Measurements from ENCODE around the gene RNF212. TPM values are rescaled to one million over a fixed set of nuclear protein-coding genes. Genes with fewer than 3 reads are reported as not detected.

The RNF212 gene
- total and polyA plus RNA-seq, 2 donors = 4.0 to 4.2 TPM

GRCh38 chr4:1030031-1030430, 83.3 kb downstream of the RNF212 start:
- H3K4me3 ChIP-seq (ENCODE audit: low read depth, low read length) = no peak overlapping the region
- H3K4me1 ChIP-seq (ENCODE audit: insufficient read depth) = no peaks in the 10 kb centered on the region
- WGBS = 64% methylated on average over 12 of the region's 12 CpGs
- H3K36me3 ChIP-seq (ENCODE audit: insufficient read depth) = no peaks in the 10 kb centered on the region
- no peak overlapping the region for H3K27ac ChIP-seq (ENCODE audit: low read depth)
- DNase-seq (ENCODE audit: extremely low spot score) = no peak

DNA sequence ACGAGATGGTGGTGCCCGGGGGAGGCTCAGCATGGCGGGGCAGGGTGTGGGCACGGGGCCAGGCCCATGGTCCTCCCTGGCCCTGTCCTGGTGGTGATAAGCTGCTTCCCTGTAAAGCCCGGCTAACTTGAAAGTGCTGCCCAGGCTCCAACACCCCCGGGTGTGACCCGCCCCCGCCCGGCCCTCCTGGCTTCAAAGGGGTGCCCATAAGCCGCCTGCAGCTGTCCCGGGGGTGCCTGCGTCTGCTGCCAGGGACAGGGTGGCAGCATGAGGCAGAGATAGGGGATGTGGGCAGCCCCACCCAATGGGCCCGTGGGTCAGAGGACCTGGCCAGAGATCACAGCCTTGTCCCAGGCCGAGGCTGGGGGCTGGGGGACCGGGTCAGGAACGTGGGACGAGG, 83.8 kb downstream of the RNF212 start:
- WGBS = 74% methylated on average over 17 of the region's 17 CpGs
- Histone ChIP-seq H3K27ac (ENCODE audit: low read depth) (no peak overlapping the region), H3K4me1 (ENCODE audit: insufficient read depth) (no peaks in the 10 kb centered on the region), H3K4me3 (ENCODE audit: low read depth, low read length) (no peak overlapping the region), H3K36me3 (ENCODE audit: insufficient read depth) (peaks cover under 1% of the 10 kb centered on the region)
- no peak for DNase-seq (ENCODE audit: extremely low spot score)

DNA sequence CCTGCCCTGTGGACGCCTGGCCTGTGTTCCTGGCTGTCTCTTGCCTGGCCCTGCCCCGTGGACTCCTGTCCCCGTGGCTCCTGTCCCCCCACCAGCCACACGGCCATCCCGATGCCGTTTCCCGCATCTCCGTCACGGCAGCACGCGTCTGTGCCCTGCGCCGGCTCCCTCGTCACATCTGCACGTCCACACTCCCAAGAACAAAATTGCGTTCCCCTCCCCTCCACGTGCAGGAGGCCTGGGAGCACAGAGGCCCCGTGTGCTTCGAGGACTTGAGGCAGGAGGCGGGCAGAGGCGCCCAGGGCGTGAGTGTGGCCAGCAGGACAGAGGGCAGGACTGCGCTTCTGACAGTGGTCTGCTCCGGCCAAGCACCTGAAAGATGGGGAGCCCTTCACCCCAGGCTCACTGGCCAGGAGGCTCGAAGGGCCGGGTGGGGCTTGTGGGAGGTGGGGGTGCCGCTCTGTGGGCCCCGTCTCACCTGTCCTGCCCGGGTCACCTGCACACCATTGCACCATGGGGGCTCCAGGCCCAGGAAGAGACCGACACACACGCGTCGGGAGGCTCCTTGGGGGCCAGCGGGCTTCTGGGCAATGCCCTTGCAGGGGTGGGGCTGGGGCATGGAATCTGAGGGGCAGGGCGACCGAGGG, 84.7 kb downstream of the RNF212 start:
- no peak overlapping the region for H3K4me3 ChIP-seq (ENCODE audit: low read depth, low read length)
- no peak overlapping the region for H3K27ac ChIP-seq (ENCODE audit: low read depth)
- H3K4me1 ChIP-seq (ENCODE audit: insufficient read depth) = no peaks in the 10 kb centered on the region
- H3K36me3 ChIP-seq (ENCODE audit: insufficient read depth) = peaks cover 4% of the 10 kb centered on the region
- no peak for DNase-seq (ENCODE audit: extremely low spot score)
- 77% methylated on average over 36 of the region's 36 CpGs for WGBS

DNA sequence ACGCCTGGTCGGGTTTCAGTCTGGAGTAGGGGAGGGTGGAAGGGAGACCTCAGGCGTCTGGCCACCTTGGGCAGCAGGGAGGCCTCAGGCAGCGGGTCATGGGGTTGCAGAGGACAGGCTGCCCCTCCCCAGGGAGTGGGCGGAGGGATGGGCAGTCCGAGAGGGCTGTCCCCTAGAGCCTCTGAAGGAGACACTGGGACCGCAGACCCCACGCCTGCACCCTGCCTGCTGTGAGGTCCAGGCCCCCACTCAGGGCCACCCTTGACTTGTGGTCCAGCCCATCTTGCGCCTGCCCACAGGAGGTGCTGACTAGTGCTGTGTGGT, 85.5 kb downstream of the RNF212 start:
- WGBS = 57% methylated on average over 9 of the region's 9 CpGs
- Histone ChIP-seq H3K4me3 (ENCODE audit: low read depth, low read length) (no peak overlapping the region), H3K4me1 (ENCODE audit: insufficient read depth) (no peaks in the 10 kb centered on the region), H3K27ac (ENCODE audit: low read depth) (no peak overlapping the region), H3K36me3 (ENCODE audit: insufficient read depth) (peaks cover 4% of the 10 kb centered on the region)
- DNase-seq (ENCODE audit: extremely low spot score) = no peak

GRCh38 chr4:1027219-1027914, 86.0 kb downstream of the RNF212 start:
- DNase-seq (ENCODE audit: extremely low spot score) = no peak
- 68% methylated on average over 26 of the region's 26 CpGs for WGBS
- Histone ChIP-seq H3K4me1 (ENCODE audit: insufficient read depth) (no peaks in the 10 kb centered on the region), H3K36me3 (ENCODE audit: insufficient read depth) (peaks cover 4% of the 10 kb centered on the region), H3K4me3 (ENCODE audit: low read depth, low read length) (no peak overlapping the region), H3K27ac (ENCODE audit: low read depth) (no peak overlapping the region)

GRCh38 chr4:1026115-1026514, 87.2 kb downstream of the RNF212 start:
- Histone ChIP-seq H3K4me3 (ENCODE audit: low read depth, low read length) (no peak overlapping the region), H3K36me3 (ENCODE audit: insufficient read depth) (peaks cover 4% of the 10 kb centered on the region), H3K27ac (ENCODE audit: low read depth) (no peak overlapping the region), H3K4me1 (ENCODE audit: insufficient read depth) (no peaks in the 10 kb centered on the region)
- WGBS = 63% methylated on average over 17 of the region's 17 CpGs
- no peak for DNase-seq (ENCODE audit: extremely low spot score)

GRCh38 chr4:1024882-1025545, 88.3 kb downstream of the RNF212 start:
- 93% methylated on average over 32 of the region's 32 CpGs for WGBS
- no peak for DNase-seq (ENCODE audit: extremely low spot score)
- H3K4me1 ChIP-seq (ENCODE audit: insufficient read depth) = no peaks in the 10 kb centered on the region
- no peak overlapping the region for H3K27ac ChIP-seq (ENCODE audit: low read depth)
- H3K4me3 ChIP-seq (ENCODE audit: low read depth, low read length) = no peak overlapping the region
- H3K36me3 ChIP-seq (ENCODE audit: insufficient read depth) = peaks cover 4% of the 10 kb centered on the region

DNA sequence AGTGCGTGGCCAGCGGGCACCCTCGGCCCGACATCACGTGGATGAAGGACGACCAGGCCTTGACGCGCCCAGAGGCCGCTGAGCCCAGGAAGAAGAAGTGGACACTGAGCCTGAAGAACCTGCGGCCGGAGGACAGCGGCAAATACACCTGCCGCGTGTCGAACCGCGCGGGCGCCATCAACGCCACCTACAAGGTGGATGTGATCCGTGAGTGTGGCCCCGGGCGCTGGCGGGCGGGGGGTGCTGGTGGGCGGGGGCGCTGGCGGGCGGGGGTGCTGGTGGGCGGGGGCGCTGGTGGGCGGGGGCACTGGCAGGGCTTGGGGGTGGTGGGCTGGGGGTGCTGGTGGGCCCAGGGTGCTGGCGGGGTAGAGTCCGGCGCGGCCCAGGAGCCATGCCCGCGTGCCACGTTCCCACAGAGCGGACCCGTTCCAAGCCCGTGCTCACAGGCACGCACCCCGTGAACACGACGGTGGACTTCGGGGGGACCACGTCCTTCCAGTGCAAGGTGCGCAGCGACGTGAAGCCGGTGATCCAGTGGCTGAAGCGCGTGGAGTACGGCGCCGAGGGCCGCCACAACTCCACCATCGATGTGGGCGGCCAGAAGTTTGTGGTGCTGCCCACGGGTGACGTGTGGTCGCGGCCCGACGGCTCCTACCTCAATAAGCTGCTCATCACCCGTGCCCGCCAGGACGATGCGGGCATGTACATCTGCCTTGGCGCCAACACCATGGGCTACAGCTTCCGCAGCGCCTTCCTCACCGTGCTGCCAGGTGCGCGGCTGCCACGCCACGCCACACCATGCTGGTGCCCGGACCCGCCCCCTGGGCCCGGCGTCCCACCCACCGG, 89.2 kb downstream of the RNF212 start:
- H3K4me3 ChIP-seq (ENCODE audit: low read depth, low read length) = no peak overlapping the region
- H3K4me1 ChIP-seq (ENCODE audit: insufficient read depth) = no peaks in the 10 kb centered on the region
- H3K36me3 ChIP-seq (ENCODE audit: insufficient read depth) = peaks cover 4% of the 10 kb centered on the region
- no peak for DNase-seq (ENCODE audit: extremely low spot score)
- no peak overlapping the region for H3K27ac ChIP-seq (ENCODE audit: low read depth)
- WGBS = 98% methylated on average over 83 of the region's 83 CpGs

GRCh38 chr4:1023075-1023640, 90.2 kb downstream of the RNF212 start:
- Histone ChIP-seq H3K4me3 (ENCODE audit: low read depth, low read length) (no peak overlapping the region), H3K27ac (ENCODE audit: low read depth) (no peak overlapping the region), H3K4me1 (ENCODE audit: insufficient read depth) (no peaks in the 10 kb centered on the region), H3K36me3 (ENCODE audit: insufficient read depth) (peaks cover 4% of the 10 kb centered on the region)
- WGBS = 94% methylated on average over 20 of the region's 20 CpGs
- DNase-seq (ENCODE audit: extremely low spot score) = no peak

DNA sequence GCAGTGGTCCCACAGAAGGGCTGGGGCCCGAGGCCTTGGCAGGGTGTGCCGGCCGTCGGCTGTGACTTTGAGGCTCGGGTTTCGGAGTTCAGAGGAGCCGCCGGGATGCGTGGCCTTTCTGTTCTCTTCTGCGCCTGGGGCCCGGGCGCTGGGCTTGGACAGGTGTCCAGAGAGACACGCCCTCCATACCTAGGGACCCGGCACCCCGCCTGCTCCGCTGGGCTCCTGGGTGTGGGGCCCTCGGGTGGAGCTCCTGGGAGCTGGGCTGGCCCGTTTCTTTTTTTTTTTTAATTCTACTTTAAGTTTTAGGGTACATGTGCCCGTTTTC, 90.7 kb downstream of the RNF212 start:
- DNase-seq (ENCODE audit: extremely low spot score) = no peak
- no peaks in the 10 kb centered on the region for H3K4me1 ChIP-seq (ENCODE audit: insufficient read depth)
- H3K36me3 ChIP-seq (ENCODE audit: insufficient read depth) = peaks cover 4% of the 10 kb centered on the region
- H3K4me3 ChIP-seq (ENCODE audit: low read depth, low read length) = no peak overlapping the region
- 91% methylated on average over 19 of the region's 19 CpGs for WGBS
- no peak overlapping the region for H3K27ac ChIP-seq (ENCODE audit: low read depth)

DNA sequence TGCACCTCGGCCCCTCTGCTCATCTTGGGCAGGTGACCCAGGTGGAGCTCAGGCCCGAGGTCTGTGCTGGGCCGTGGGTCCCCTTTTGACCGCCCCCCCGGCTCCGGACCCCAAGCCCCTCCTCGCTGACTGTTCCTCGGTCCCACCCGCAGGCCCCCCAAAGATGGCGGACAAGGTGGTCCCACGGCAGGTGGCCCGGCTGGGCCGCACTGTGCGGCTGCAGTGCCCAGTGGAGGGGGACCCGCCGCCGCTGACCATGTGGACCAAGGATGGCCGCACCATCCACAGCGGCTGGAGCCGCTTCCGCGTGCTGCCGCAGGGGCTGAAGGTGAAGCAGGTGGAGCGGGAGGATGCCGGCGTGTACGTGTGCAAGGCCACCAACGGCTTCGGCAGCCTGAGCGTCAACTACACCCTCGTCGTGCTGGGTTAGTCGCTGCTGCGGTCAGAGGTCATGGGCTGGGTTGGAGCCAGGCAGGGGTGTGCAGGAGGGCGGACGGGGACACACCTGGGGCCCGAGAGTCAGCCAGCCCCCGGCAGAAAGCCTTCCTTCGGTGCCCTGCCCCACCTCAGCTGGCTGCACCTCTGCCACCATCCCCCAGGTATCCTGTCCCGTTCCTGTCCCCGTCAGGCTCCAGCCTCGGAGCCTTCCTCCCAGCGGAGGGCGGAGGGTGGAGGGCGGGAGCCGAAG, 91.2 kb downstream of the RNF212 start:
- whole genome bisulfite sequencing = 95% methylated on average over 46 of the region's 46 CpGs
- no peak for DNase-seq (ENCODE audit: extremely low spot score)
- Histone ChIP-seq H3K4me3 (ENCODE audit: low read depth, low read length) (no peak overlapping the region), H3K4me1 (ENCODE audit: insufficient read depth) (no peaks in the 10 kb centered on the region), H3K27ac (ENCODE audit: low read depth) (no peak overlapping the region), H3K36me3 (ENCODE audit: insufficient read depth) (peaks cover 4% of the 10 kb centered on the region)
